Measurements from ENCODE around the gene OXNAD1. TPM values are rescaled to one million over a fixed set of nuclear protein-coding genes. Genes with fewer than 3 reads are reported as not detected.

The OXNAD1 gene
- total and polyA plus RNA-seq, 2 experiments from 2014 or later = 14.4 to 21.1 TPM

DNA sequence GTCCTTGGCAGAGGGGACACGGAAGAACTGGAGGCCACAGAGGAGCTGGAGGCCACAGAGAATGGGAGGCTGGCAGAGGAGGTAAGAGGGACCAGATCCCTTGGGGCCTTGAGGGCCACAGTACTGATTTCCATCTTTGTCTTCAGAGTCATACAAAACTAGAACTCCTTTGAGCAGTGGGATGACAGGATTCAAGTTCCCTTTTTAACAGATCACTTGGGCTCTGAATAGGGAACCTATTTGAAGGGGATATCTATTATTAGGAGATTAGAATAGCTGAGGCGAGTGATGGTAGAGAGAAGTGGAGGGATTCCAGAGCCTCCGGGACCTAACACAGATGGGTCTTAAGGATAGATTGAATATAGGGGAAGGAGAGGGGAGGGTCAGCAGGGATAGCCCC, 55.7 kb downstream of the OXNAD1 start:
- 99% methylated on average over 3 of the region's 3 CpGs for WGBS (ENCODE audit: low lambda C conversion rate, missing lambda C conversion rate)
- no peak overlapping the region for H3K4me2 ChIP-seq

DNA sequence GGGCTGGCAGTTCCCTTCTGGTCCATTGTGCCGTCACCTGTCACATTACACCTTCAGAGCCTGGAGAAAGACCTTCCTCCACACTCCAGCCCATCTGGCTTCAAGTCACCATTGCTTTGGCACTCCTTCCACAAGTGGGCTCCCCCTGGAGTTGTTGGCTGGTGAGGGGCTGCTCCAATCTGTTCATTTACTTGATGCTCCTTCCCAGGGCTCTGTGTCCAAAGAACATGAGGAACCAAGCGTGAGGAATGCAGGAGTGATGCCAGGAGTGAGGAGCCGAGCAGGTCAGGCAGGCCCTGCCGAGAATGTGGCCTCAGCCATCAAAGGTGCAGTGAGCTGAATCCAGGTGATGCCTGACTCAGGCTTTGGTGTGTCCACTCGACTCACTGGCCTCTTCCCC, 57.2 kb downstream of the OXNAD1 start:
- H3K4me2 ChIP-seq = no peak overlapping the region
- no peak overlapping the region for H3K4me3 ChIP-seq
- no peaks in the 10 kb centered on the region for H3K4me1 ChIP-seq (ENCODE audit: insufficient read depth)
- TF ChIP-seq, protein P1, sequence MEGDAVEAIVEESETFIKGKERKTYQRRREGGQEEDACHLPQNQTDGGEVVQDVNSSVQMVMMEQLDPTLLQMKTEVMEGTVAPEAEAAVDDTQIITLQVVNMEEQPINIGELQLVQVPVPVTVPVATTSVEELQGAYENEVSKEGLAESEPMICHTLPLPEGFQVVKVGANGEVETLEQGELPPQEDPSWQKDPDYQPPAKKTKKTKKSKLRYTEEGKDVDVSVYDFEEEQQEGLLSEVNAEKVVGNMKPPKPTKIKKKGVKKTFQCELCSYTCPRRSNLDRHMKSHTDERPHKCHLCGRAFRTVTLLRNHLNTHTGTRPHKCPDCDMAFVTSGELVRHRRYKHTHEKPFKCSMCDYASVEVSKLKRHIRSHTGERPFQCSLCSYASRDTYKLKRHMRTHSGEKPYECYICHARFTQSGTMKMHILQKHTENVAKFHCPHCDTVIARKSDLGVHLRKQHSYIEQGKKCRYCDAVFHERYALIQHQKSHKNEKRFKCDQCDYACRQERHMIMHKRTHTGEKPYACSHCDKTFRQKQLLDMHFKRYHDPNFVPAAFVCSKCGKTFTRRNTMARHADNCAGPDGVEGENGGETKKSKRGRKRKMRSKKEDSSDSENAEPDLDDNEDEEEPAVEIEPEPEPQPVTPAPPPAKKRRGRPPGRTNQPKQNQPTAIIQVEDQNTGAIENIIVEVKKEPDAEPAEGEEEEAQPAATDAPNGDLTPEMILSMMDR (IDR thresholded peaks at IDR 0.05; ENCODE audit: poor library complexity) = no peak
- TF ChIP-seq EZH2phosphoT487 (IDR thresholded peaks at IDR 0.05; ENCODE audit: low read depth, severe bottlenecking, unreplicated experiment) (no peak), EZH2 (IDR thresholded peaks at IDR 0.05; ENCODE audit: borderline replicate concordance) (no peak)
- 84% methylated on average over 5 of the region's 5 CpGs for WGBS (ENCODE audit: low lambda C conversion rate, missing lambda C conversion rate)
- DNase-seq (ENCODE audit: low spot score) = no peak
- H3K36me3 ChIP-seq (replicated peaks; ENCODE audit: insufficient read depth, low read depth) = no peaks in the 10 kb centered on the region
- H3K9me3 ChIP-seq (ENCODE audit: low read depth) = no peaks in the 10 kb centered on the region
- no peaks in the 10 kb centered on the region for H3K27me3 ChIP-seq
- no peak overlapping the region for H2AFZ ChIP-seq
- H4K20me1 ChIP-seq (ENCODE audit: insufficient read depth, poor library complexity, severe bottlenecking) = no peaks in the 10 kb centered on the region
- H3K79me2 ChIP-seq = no peaks in the 10 kb centered on the region
- no peaks in the 10 kb centered on the region for H3K9me2 ChIP-seq (replicated peaks; ENCODE audit: insufficient read depth)
- H3K27ac ChIP-seq = no peak overlapping the region

More for the DNA sequence above, 55.7 kb downstream of the OXNAD1 start:
- no peak for DNase-seq (ENCODE audit: low spot score)
- no peaks in the 10 kb centered on the region for H3K9me3 ChIP-seq (ENCODE audit: low read depth)
- TF ChIP-seq EZH2 (IDR thresholded peaks at IDR 0.05; ENCODE audit: borderline replicate concordance) = no peak
- TF ChIP-seq, protein P1 (IDR thresholded peaks at IDR 0.05; ENCODE audit: poor library complexity) = no peak
- TF ChIP-seq EZH2phosphoT487 (IDR thresholded peaks at IDR 0.05; ENCODE audit: low read depth, severe bottlenecking, unreplicated experiment) = no peak
- H4K20me1 ChIP-seq (ENCODE audit: insufficient read depth, poor library complexity, severe bottlenecking) = no peaks in the 10 kb centered on the region
- H3K4me1 ChIP-seq (ENCODE audit: insufficient read depth) = no peaks in the 10 kb centered on the region
- no peaks in the 10 kb centered on the region for H3K27me3 ChIP-seq
- no peaks in the 10 kb centered on the region for H3K9me2 ChIP-seq (replicated peaks; ENCODE audit: insufficient read depth)
- H3K36me3 ChIP-seq (replicated peaks; ENCODE audit: insufficient read depth, low read depth) = no peaks in the 10 kb centered on the region
- no peak overlapping the region for H3K27ac ChIP-seq
- H3K79me2 ChIP-seq = no peaks in the 10 kb centered on the region
- H3K4me3 ChIP-seq = no peak overlapping the region
- H2AFZ ChIP-seq = no peak overlapping the region

DNA sequence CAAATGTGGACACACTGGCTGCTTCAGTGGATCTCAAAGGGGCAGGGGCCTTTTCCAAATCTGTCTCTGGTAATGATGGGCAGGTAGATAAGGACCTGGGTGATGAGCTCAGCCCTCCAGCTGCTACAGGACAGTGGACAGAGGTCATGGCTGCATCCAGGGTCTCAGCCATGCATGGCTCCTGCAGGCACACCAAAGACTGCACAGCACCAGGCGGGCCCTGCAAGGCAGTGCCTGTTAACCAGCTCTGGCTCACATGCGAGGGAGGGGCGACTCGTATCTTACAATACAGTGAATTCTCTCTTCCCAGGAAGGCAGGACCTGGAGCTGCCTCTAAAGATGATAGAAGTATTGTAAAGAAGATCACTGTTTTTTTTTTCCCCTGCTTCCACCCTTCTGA, 58.7 kb downstream of the OXNAD1 start:
- TF ChIP-seq, protein P1 (IDR thresholded peaks at IDR 0.05; ENCODE audit: poor library complexity) = no peak
- H3K36me3 ChIP-seq (replicated peaks; ENCODE audit: insufficient read depth, low read depth) = no peaks in the 10 kb centered on the region
- H3K27ac ChIP-seq = no peak overlapping the region
- 91% methylated on average over 4 of the region's 4 CpGs for WGBS (ENCODE audit: low lambda C conversion rate, missing lambda C conversion rate)
- no peak overlapping the region for H3K4me3 ChIP-seq
- no peaks in the 10 kb centered on the region for H3K27me3 ChIP-seq
- DNase-seq (ENCODE audit: low spot score) = no peak
- no peaks in the 10 kb centered on the region for H3K79me2 ChIP-seq
- no peaks in the 10 kb centered on the region for H3K4me1 ChIP-seq (ENCODE audit: insufficient read depth)
- H3K4me2 ChIP-seq = no peak overlapping the region
- no peaks in the 10 kb centered on the region for H3K9me2 ChIP-seq (replicated peaks; ENCODE audit: insufficient read depth)
- H2AFZ ChIP-seq = no peak overlapping the region
- H3K9me3 ChIP-seq (ENCODE audit: low read depth) = no peaks in the 10 kb centered on the region
- no peaks in the 10 kb centered on the region for H4K20me1 ChIP-seq (ENCODE audit: insufficient read depth, poor library complexity, severe bottlenecking)

DNA sequence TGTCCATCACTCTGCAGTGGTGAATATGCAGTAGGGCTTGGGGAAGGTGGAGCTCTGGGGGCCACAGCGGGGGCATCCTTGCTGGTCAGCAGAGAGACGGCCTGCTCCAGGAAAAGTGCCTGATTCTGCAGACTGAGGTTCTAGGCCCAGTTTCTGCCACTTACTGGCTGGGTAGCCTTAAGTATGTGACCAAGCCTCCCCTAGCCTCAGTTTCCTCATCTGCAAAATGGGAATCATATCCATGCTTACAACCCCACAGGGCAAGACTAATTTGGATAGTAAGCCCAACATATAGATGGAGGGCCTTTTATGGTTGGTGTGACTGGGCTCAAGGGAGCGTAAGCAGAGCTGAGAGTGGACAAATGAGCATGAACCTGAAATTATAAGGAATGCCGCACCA, 60.8 kb downstream of the OXNAD1 start:
- 93% methylated on average over 4 of the region's 4 CpGs for WGBS (ENCODE audit: low lambda C conversion rate, missing lambda C conversion rate)
- no peaks in the 10 kb centered on the region for H3K27me3 ChIP-seq
- DNase-seq (ENCODE audit: low spot score) = no peak
- no peaks in the 10 kb centered on the region for H3K79me2 ChIP-seq
- no peak overlapping the region for H2AFZ ChIP-seq
- H3K4me3 ChIP-seq = no peak overlapping the region
- H3K4me2 ChIP-seq = no peak overlapping the region
- H3K9me3 ChIP-seq (ENCODE audit: low read depth) = no peaks in the 10 kb centered on the region
- no peaks in the 10 kb centered on the region for H3K4me1 ChIP-seq (ENCODE audit: insufficient read depth)
- TF ChIP-seq, protein P1 (IDR thresholded peaks at IDR 0.05; ENCODE audit: poor library complexity) = no peak
- TF ChIP-seq EZH2 (IDR thresholded peaks at IDR 0.05; ENCODE audit: borderline replicate concordance) = no peak
- no peak for TF ChIP-seq EZH2phosphoT487 (IDR thresholded peaks at IDR 0.05; ENCODE audit: low read depth, severe bottlenecking, unreplicated experiment)
- no peak overlapping the region for H3K27ac ChIP-seq
- H3K36me3 ChIP-seq (replicated peaks; ENCODE audit: insufficient read depth, low read depth) = no peaks in the 10 kb centered on the region
- H3K9me2 ChIP-seq (replicated peaks; ENCODE audit: insufficient read depth) = no peaks in the 10 kb centered on the region
- no peaks in the 10 kb centered on the region for H4K20me1 ChIP-seq (ENCODE audit: insufficient read depth, poor library complexity, severe bottlenecking)
